Subcutaneous abdominal adipose tissue (tissue), 5 donors: Measurements from ENCODE around the gene DRC3.

Experiments used
- H3K27ac ChIP-seq: one replicate; pipeline ENCODE4 v1.7.0; 2013; ENCODE audit warnings: low read depth, mild to moderate bottlenecking, inconsistent platforms, low read length, moderate library complexity
- H3K27me3 ChIP-seq, 5 donors: one replicate each; pipeline ENCODE4 v1.7.0; 2013; ENCODE audit warnings: low read length in 5 of 5, inconsistent platforms in 1 of 5; ENCODE audit not compliant: control insufficient read depth in 5 of 5, insufficient read depth in 4 of 5
- H3K36me3 ChIP-seq, 5 donors: one replicate each; pipeline ENCODE4 v1.7.0; 2013; ENCODE audit warnings: low read length in 5 of 5; ENCODE audit not compliant: control insufficient read depth in 5 of 5, insufficient read depth in 5 of 5
- H3K4me1 ChIP-seq, 5 donors: one replicate each; pipeline ENCODE4 v1.7.0; 2013; ENCODE audit warnings: low read length in 5 of 5, mild to moderate bottlenecking in 3 of 5, moderate library complexity in 1 of 5; ENCODE audit not compliant: control insufficient read depth in 5 of 5, insufficient read depth in 5 of 5
- H3K4me3 ChIP-seq, 5 donors: one replicate each; pipeline ENCODE4 v1.7.0; 2013; ENCODE audit warnings: low read length in 5 of 5, low read depth in 1 of 5
- H3K9ac ChIP-seq, 5 donors: one replicate each; pipeline ENCODE4 v1.7.0; 2013; ENCODE audit warnings: low read length in 5 of 5, mild to moderate bottlenecking in 4 of 5, moderate library complexity in 3 of 5
- H3K9me3 ChIP-seq, 5 donors: one replicate each; pipeline ENCODE4 v1.7.0; 2013; ENCODE audit warnings: low read length in 5 of 5; ENCODE audit not compliant: control insufficient read depth in 5 of 5
- donor health status: healthy.
- donor health status: healthy.
- donor health status: healthy.
- donor health status: healthy.
- donor health status: healthy.

The DRC3 gene

GRCh38 chr17:17940441-17940911, 32.2 kb upstream of the DRC3 start:
- Histone ChIP-seq H3K4me3 (no peak overlapping the region), H3K36me3 (no peaks in the 10 kb centered on the region), H3K9me3 (no peaks in the 10 kb centered on the region), H3K4me1 (peaks cover 0 to 33% (median 32%) of the 10 kb centered on the region in 5 donors), H3K9ac (no peak overlapping the region), H3K27me3 (no peaks in the 10 kb centered on the region), H3K27ac (no peak overlapping the region)

- H3K9ac ChIP-seq = no peak overlapping the region
- no peaks in the 10 kb centered on the region for H3K27me3 ChIP-seq
- H3K4me3 ChIP-seq = no peak overlapping the region
- peaks cover 0 to 28% (median 27%) of the 10 kb centered on the region in 5 donors for H3K4me1 ChIP-seq
- no peaks in the 10 kb centered on the region for H3K36me3 ChIP-seq
- no peaks in the 10 kb centered on the region for H3K9me3 ChIP-seq
- H3K27ac ChIP-seq = no peak overlapping the region
Measured at GRCh38 chr17:17941015-17941414, 31.6 kb upstream of the DRC3 start.

GRCh38 chr17:17942846-17943245, 29.8 kb upstream of the DRC3 start:
- no peak overlapping the region for H3K4me3 ChIP-seq
- no peak overlapping the region for H3K9ac ChIP-seq
- H3K27me3 ChIP-seq = no peaks in the 10 kb centered on the region
- no peaks in the 10 kb centered on the region for H3K36me3 ChIP-seq
- no peaks in the 10 kb centered on the region for H3K9me3 ChIP-seq
- no peak overlapping the region for H3K27ac ChIP-seq
- H3K4me1 ChIP-seq = peaks cover 0 to 25% (median 17%) of the 10 kb centered on the region in 5 donors

GRCh38 chr17:17943281-17943984, 29.2 kb upstream of the DRC3 start:
- H3K9ac ChIP-seq = no peak overlapping the region
- H3K27me3 ChIP-seq = no peaks in the 10 kb centered on the region
- no peak overlapping the region for H3K4me3 ChIP-seq
- no peaks in the 10 kb centered on the region for H3K9me3 ChIP-seq
- H3K36me3 ChIP-seq = no peaks in the 10 kb centered on the region
- peaks cover 0 to 25% (median 17%) of the 10 kb centered on the region in 5 donors for H3K4me1 ChIP-seq
- no peak overlapping the region for H3K27ac ChIP-seq

- no peaks in the 10 kb centered on the region for H3K27me3 ChIP-seq
- H3K4me1 ChIP-seq = peaks cover 0 to 25% (median 14%) of the 10 kb centered on the region in 5 donors
- no peak overlapping the region for H3K4me3 ChIP-seq
- H3K36me3 ChIP-seq = no peaks in the 10 kb centered on the region
- H3K27ac ChIP-seq = no peak overlapping the region
- H3K9ac ChIP-seq = no peak overlapping the region
- H3K9me3 ChIP-seq = no peaks in the 10 kb centered on the region
Measured at GRCh38 chr17:17944242-17944641, 28.4 kb upstream of the DRC3 start.

GRCh38 chr17:17944743-17945142, 27.9 kb upstream of the DRC3 start:
- H3K27ac ChIP-seq = no peak overlapping the region
- no peaks in the 10 kb centered on the region for H3K36me3 ChIP-seq
- no peaks in the 10 kb centered on the region for H3K27me3 ChIP-seq
- no peaks in the 10 kb centered on the region for H3K9me3 ChIP-seq
- peaks cover 0 to 25% (median 14%) of the 10 kb centered on the region in 5 donors for H3K4me1 ChIP-seq
- H3K4me3 ChIP-seq = no peak overlapping the region
- H3K9ac ChIP-seq = no peak overlapping the region

- no peaks in the 10 kb centered on the region for H3K9me3 ChIP-seq
- no peak overlapping the region for H3K9ac ChIP-seq
- H3K36me3 ChIP-seq = no peaks in the 10 kb centered on the region
- H3K4me3 ChIP-seq = no peak overlapping the region
- no peaks in the 10 kb centered on the region for H3K27me3 ChIP-seq
- H3K4me1 ChIP-seq = peaks cover 0 to 16% (median 6%) of the 10 kb centered on the region in 5 donors
- H3K27ac ChIP-seq = no peak overlapping the region
Measured at GRCh38 chr17:17946093-17946492, 26.6 kb upstream of the DRC3 start.

GRCh38 chr17:17947309-17947708, 25.4 kb upstream of the DRC3 start:
- Histone ChIP-seq H3K4me1 (peaks cover 0 to 10% (median 5%) of the 10 kb centered on the region in 5 donors), H3K9me3 (no peaks in the 10 kb centered on the region), H3K36me3 (no peaks in the 10 kb centered on the region), H3K9ac (no peak overlapping the region), H3K4me3 (no peak overlapping the region), H3K27ac (no peak overlapping the region), H3K27me3 (no peaks in the 10 kb centered on the region)

GRCh38 chr17:17947966-17948365, 24.7 kb upstream of the DRC3 start:
- no peak overlapping the region for H3K4me3 ChIP-seq
- H3K36me3 ChIP-seq = no peaks in the 10 kb centered on the region
- H3K27ac ChIP-seq = no peak overlapping the region
- H3K27me3 ChIP-seq = no peaks in the 10 kb centered on the region
- no peaks in the 10 kb centered on the region for H3K9me3 ChIP-seq
- no peak overlapping the region for H3K9ac ChIP-seq
- H3K4me1 ChIP-seq = peaks cover 0 to 9% (median 5%) of the 10 kb centered on the region in 5 donors

GRCh38 chr17:17950347-17950746, 22.3 kb upstream of the DRC3 start:
- no peak overlapping the region for H3K4me3 ChIP-seq

More at GRCh38 chr17:17950347-17950746, 22.3 kb upstream of the DRC3 start:
- peaks cover 0 to 7% (median under 1%) of the 10 kb centered on the region in 5 donors for H3K36me3 ChIP-seq
- H3K27me3 ChIP-seq = no peaks in the 10 kb centered on the region
- H3K9ac ChIP-seq = no peak overlapping the region
- no peaks in the 10 kb centered on the region for H3K9me3 ChIP-seq
- no peaks in the 10 kb centered on the region for H3K4me1 ChIP-seq
- no peak overlapping the region for H3K27ac ChIP-seq
